IPS-20b (cell line): Measurements from ENCODE around the gene GANAB.

Experiments
- H3K27ac ChIP-seq: one replicate; pipeline ENCODE4 v1.5.1; 2013; ENCODE audit warnings: low read length
- H3K27me3 ChIP-seq: 2 replicates; pipeline ENCODE4 v1.6.1; 2013; ENCODE audit warnings: mild to moderate bottlenecking, low read length, inconsistent platforms; ENCODE audit not compliant: insufficient read depth
- H3K36me3 ChIP-seq: 2 replicates; pipeline ENCODE4 v1.6.1; 2013; ENCODE audit warnings: low read depth, mild to moderate bottlenecking, inconsistent platforms, low read length, moderate library complexity; ENCODE audit not compliant: insufficient read depth
- H3K4me1 ChIP-seq: 2 replicates; pipeline ENCODE4 v1.6.1; 2013; ENCODE audit warnings: mild to moderate bottlenecking, control low read depth, inconsistent platforms, low read length, moderate library complexity; ENCODE audit not compliant: insufficient read depth
- H3K4me3 ChIP-seq: 2 replicates; pipeline ENCODE4 v1.5.1; 2013; ENCODE audit warnings: mild to moderate bottlenecking, low read length, inconsistent platforms
- H3K9ac ChIP-seq: 2 replicates; pipeline ENCODE4 v1.6.1; 2013; ENCODE audit warnings: low read depth, mild to moderate bottlenecking, inconsistent platforms, low read length, moderate library complexity
- H3K9me3 ChIP-seq: 2 replicates; pipeline ENCODE4 v1.6.1; 2013; ENCODE audit warnings: mild to moderate bottlenecking, low read depth, low read length, inconsistent platforms; ENCODE audit not compliant: insufficient read depth

The GANAB gene

DNA sequence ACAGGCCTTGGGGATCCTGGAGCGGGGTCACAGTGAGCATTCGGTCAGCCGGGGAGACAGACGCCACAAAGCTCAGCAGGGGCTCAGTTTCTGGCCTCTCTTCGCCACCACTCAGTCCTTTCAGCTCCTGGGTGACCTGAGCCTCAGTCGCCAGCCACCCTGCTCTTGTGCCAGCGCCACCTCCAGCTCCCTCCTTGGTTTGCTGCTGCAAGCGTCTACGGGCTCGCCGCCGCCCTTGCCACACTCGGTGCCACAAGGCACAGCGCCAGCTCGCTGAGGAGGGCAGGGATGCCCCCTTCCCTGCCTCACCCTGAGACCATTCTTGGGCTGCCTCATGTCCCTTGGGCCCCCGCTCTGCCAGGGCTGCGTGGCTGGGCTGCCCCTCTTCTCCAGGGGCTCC, 71.3 kb downstream of the GANAB start:
- peak overlapping the region; percentile 97; the same call in 1 of the 2 replicates for H3K9ac ChIP-seq
- no peaks in the 10 kb centered on the region for H3K9me3 ChIP-seq
- peaks cover 66% of the 10 kb centered on the region for H3K36me3 ChIP-seq
- no peak overlapping the region for H3K27ac ChIP-seq
- H3K27me3 ChIP-seq, result no peaks in the 10 kb centered on the region
- H3K4me1 ChIP-seq, result peaks cover 15% of the 10 kb centered on the region; the same call in 1 of the 2 replicates
- peak overlapping the region; percentile 99; the same call in 1 of the 2 replicates for H3K4me3 ChIP-seq
